NCI-H187 (cell line): ENCODE data around the gene ZNF8.
"Not testable (repeated sequence)": the region's sequence is repeated elsewhere in the genome, so short reads cannot be mapped to it uniquely, and the experiment has no call there.

Experiments used
- DNase-seq, 2 experiments: peaks; one replicate each; lab custom pipeline; 2025; lab: John Stamatoyannopoulos, UW

Gene ZNF8

GRCh38 chr19:58278541-58279041 is at the start of gene ZNF8:
Gene ZNF8 (plus strand): TSS chr19:58278955. CDS start chr19:58279082, 127 bp downstream.
- DNase-seq, result peak; percentile 96 to 98

DNA sequence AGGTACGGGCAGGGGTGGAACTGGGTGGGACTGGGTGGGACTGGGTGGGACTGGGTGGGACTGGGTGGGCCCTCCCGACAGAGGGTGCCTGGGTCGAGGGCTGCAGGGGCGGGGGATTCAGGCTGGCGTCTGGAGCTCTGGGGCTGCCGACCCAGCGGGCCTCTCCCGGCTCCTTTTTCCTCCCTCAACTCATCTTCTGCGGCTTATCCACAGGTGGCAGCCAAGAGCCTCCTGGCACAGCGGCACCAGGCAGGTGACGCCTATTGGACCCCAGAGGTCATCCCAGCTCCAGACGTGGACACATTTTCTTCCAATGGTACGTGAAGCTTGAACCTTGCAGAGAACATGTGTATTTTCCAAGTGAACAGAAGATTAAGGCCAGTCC is 49.5 kb upstream of the ZNF8 start:
- no peak for DNase-seq

- no peak for DNase-seq
Observed at GRCh38 chr19:58237324-58237723, 41.4 kb upstream of the ZNF8 start.

DNA sequence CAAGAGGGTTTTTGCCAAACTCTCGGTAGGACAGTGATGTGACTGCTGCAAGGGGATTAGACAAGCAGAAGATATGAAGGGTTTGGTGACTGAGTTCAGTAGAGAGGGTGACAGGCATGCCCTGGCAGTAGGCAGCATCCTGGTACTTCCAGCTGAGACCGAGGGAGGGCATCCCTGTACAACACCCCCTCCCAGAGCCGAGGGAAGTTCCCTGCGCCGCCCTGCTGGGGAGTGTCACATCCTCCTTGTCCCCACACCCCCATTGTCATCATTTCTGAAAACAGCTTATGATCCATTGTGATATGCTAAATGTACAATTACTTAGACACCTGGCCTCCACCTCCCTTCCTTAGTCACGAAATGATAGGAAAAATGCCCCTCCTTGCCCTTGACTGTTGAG is 35.4 kb upstream of the ZNF8 start:
- no peak for DNase-seq

- DNase-seq, result no peak
Observed at GRCh38 chr19:58248886-58249285, 29.9 kb upstream of the ZNF8 start.

- no peak for DNase-seq
Observed at GRCh38 chr19:58252102-58252685, 26.6 kb upstream of the ZNF8 start.

DNA sequence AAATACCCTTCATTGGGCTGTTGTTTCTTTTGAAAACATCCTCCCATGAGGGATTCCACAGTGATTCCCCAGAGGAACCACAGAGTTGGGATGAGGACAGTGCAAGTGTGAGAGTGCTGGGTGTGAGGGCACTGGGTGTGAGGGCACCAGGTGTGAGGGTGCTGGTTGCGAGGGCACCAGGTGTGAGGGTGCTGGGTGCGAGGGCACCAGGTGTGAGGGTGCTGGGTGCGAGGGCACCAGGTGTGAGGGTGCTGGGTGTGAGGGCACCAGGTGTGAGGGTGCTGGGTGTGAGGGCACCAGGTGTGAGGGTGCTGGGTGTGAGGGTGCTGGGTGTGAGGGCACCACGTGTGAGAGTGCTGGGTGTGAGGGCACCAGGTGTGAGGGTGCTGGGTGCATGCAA is 20.5 kb upstream of the ZNF8 start:
- DNase-seq, result not testable (repeated sequence)

GRCh38 chr19:58261600-58261967 is 17.2 kb upstream of the ZNF8 start:
- DNase-seq, result no peak

DNA sequence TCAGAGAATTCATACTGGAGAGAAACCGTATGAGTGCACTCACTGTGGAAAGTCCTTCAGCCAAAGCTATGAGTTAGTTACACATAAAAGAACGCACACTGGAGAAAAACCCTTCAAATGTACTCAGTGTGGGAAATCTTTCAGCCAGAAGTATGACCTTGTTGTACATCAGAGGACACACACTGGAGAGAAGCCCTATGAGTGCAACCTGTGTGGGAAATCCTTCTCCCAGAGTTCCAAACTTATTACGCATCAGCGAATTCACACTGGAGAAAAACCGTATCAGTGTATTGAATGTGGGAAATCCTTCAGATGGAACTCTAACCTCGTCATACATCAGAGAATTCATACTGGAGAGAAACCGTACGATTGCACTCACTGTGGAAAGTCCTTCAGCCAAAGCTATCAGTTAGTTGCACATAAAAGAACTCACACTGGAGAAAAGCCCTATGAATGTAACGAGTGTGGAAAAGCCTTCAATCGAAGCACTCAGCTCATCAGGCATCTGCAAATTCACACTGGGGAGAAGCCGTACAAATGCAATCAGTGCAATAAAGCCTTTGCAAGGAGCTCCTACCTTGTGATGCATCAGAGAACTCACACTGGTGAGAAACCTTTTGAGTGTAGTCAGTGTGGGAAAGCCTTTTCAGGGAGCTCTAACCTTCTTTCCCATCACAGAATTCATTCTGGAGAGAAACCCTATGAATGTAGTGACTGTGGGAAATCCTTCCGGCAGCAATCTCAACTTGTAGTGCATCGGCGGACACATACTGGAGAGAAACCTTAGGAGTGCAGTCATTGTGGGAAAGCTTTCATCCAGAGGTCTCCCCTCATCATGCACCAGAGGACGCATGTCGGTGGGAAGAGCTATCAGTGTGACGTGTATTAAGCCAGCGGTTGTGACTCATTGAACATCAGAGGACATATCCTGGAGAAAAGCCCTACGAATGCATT is 16.5 kb upstream of the ZNF8 start:
- DNase-seq, result no peak

DNA sequence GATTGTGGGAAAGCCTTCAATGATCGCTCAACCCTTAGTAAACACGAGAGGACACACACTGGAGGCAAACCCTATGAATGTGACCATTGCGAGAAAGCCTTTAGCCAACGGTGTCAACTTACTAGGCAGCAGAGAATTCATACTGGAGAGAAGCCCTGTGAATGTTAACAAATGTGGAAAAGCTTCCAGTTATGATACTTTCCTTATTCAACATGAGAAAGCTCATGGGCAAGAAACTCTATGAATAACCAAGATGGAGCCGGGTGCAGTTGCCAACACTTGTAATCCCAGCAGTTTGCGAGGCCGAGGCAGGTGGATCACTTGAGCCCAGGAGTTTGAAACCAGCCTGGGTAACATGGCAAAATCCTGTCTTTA is 15.8 kb upstream of the ZNF8 start:
- DNase-seq, result no peak

DNA sequence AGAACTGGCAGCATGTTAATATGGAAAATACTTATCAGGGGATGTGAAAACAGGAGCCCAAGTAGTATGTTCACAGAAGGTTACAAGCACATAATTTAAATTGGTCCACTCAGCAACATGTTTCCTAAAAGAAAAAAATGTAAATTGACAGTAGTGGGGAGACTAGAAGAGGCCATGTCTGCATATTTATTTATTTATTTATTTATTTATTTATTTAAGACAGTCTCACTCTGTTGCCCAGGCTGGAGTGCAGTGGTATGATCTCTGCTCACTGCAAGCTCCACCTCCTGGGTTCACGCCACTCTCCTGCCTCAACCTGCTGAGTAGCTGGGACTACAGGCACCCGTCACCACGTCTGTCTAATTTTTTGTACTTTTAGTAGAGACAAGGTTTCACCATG is 13.7 kb upstream of the ZNF8 start:
- no peak for DNase-seq

GRCh38 chr19:58268344-58268743 is 10.4 kb upstream of the ZNF8 start:
- no peak for DNase-seq

GRCh38 chr19:58274771-58275201 is 4.0 kb upstream of the ZNF8 start:
- no peak for DNase-seq

- no peak for DNase-seq
Observed at GRCh38 chr19:58275564-58275963, 3.2 kb upstream of the ZNF8 start.

DNA sequence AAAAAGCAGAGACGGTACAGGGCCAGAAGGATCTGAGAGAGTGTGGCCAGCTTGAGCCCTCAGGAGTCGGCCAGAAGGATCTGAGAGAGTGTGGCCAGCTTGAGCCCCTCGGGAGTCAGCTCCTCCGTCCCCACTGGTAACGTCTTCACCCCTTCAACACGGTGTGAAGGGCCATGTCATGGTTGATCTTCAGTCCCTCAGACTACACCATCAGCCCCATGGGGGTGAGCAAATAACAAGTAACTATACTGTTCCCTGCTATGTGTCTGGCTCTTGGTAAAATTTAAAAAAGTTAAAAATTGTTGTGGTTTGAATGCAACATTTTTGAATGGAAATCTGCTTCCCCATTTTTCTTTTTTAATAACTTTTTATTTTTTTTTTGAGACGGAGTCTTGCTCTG is 1.6 kb upstream of the ZNF8 start:
- DNase-seq, result no peak

- no peak for DNase-seq
Observed at GRCh38 chr19:58277748-58278540, 811 bp upstream of the ZNF8 start.

- DNase-seq, result no peak
Observed at GRCh38 chr19:58279042-58279924, 528 bp downstream of the ZNF8 start.

DNA sequence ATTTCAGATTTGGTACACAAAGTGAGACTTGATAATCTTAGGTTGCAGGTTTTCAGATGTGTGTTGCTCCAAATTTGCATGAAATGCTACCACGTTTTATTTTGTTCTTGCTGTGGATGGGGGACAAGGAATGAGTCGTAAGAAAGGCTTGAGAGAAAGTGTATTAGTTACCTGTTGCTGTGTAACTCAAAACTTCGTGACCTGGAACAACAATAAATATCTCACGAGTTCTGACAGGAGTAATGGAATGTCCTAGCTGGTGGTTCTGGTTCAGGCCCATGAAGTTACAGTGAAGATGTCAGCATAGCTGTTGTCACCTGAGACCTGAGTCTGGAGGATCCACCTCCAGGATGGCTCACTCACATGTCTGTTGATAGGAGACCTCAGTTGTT is 1.2 kb downstream of the ZNF8 start:
- no peak for DNase-seq

DNA sequence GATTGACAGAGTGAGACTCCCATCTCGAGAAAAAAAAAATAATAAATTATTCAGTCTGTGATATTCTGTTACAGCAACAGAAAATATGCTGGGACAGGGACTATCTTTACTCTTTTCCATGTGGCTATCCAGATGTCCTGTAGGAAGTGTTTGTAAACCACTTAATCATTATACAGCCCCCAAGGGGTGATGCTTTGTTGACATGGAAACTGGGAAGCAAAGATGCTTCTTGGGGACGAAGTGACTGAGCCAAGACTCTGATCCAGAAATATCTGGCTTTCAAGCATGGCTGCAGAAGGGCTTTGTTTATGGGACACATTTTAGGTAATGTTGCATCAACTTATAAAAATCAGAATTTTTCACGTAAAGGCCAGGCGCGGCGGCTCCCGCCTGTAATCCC is 5.4 kb downstream of the ZNF8 start:
- DNase-seq, result no peak

DNA sequence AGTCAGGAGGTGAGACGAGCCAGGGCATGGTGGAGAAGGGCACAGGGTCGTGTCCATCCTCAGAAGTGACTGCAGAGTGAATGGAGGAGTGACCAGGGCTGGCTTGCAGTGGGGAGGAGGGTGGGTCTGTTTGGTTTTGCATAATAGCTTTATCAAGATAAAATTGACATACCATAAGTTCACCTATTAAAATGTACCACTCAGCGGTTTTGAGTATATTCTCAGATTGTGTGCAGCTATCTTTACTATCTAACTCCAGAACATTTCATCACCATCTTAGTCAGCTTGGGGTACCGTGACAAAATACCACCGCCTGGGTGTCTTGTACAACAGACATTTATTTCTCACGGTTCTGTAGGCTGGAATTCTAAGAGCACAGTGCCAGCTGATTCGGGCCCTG is 13.2 kb downstream of the ZNF8 start:
- no peak for DNase-seq

DNA sequence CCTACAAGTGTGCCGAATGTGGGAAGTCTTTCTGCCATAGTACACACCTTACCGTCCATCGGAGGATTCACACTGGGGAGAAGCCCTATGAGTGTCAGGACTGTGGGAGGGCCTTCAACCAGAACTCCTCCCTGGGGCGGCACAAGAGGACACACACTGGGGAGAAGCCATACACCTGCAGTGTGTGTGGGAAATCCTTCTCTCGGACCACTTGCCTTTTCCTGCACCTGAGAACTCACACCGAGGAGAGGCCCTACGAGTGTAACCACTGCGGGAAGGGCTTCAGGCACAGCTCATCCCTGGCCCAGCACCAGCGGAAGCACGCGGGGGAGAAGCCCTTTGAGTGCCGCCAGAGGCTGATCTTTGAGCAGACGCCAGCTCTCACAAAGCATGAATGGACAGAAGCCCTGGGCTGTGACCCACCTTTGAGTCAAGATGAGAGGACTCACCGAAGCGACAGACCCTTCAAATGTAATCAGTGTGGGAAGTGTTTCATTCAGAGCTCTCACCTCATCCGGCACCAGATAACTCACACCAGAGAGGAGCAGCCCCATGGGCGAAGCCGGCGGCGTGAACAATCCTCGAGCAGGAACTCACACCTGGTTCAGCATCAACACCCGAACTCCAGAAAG is 16.1 kb downstream of the ZNF8 start:
- DNase-seq, result no peak
